Left renal pelvis (tissue), 4 donors: Measurements from ENCODE around the gene CCL27. TPM values are rescaled to one million over a fixed set of nuclear protein-coding genes. Genes with fewer than 3 reads are reported as not detected.
A peak's percentile ranks its signal among the peaks of the same experiment; 100 is the strongest.

Experiments
- DNase-seq, 4 donors: peaks; one replicate each; pipeline ENCODE4 v3.0.0-alpha.2; 2013; ENCODE audit warnings: low read depth in 4 of 4, low spot score in 3 of 4
- polyA plus RNA-seq, 4 donors: library from polyadenylated mRNA; unstranded; fragments of 120-200 nt; gene quantifications; one replicate each; pipeline ENCODE4 v1.2.1, GENCODE V29; 2013; ENCODE audit not compliant: insufficient read length in 4 of 4

CCL27 gene
- polyA plus RNA-seq, 4 donors: 0.59 to 1.1 (median 0.76) TPM

GRCh38 chr9:34685591-34685990 lies 23.1 kb upstream of the CCL27 start:
- DNase-seq: no peak

GRCh38 chr9:34684816-34685215 lies 22.4 kb upstream of the CCL27 start:
- no peak for DNase-seq

- DNase-seq: no peak
These were observed 21.7 kb upstream of the CCL27 start for GRCh38 chr9:34684145-34684544.

GRCh38 chr9:34675869-34676268 lies 13.4 kb upstream of the CCL27 start:
- DNase-seq: no peak

GRCh38 chr9:34675048-34675714 lies 12.7 kb upstream of the CCL27 start:
- DNase-seq: peak in 1 of 4 donors; percentile 36

- no peak for DNase-seq
These were observed 12.0 kb upstream of the CCL27 start for GRCh38 chr9:34674440-34674839.

- no peak for DNase-seq
These were observed 8.8 kb upstream of the CCL27 start for GRCh38 chr9:34671307-34671706.

- no peak for DNase-seq
These were observed 7.5 kb upstream of the CCL27 start for GRCh38 chr9:34669809-34670562.

GRCh38 chr9:34665381-34666250 lies 3.2 kb upstream of the CCL27 start:
- peak; percentile 82 to 93 (median 88) for DNase-seq

- DNase-seq: no peak
These were observed 2.6 kb upstream of the CCL27 start for GRCh38 chr9:34665067-34665380.

GRCh38 chr9:34664281-34665066 lies 2.0 kb upstream of the CCL27 start:
- DNase-seq: peak in 1 of 4 donors; percentile 39

- DNase-seq: no peak
These were observed 797 bp upstream of the CCL27 start for GRCh38 chr9:34663303-34663605.

GRCh38 chr9:34659592-34660253 lies 2.7 kb downstream of the CCL27 start:
- no peak for DNase-seq

- no peak for DNase-seq
These were observed 4.0 kb downstream of the CCL27 start for GRCh38 chr9:34658461-34658860.

GRCh38 chr9:34656992-34657391 lies 5.5 kb downstream of the CCL27 start:
- no peak for DNase-seq

GRCh38 chr9:34655394-34655793 lies 7.1 kb downstream of the CCL27 start:
- DNase-seq: no peak

GRCh38 chr9:34654323-34655051 lies 8.0 kb downstream of the CCL27 start:
- no peak for DNase-seq

GRCh38 chr9:34653151-34654072 lies 9.0 kb downstream of the CCL27 start:
- DNase-seq: no peak

- no peak for DNase-seq
These were observed 9.9 kb downstream of the CCL27 start for GRCh38 chr9:34652602-34653000.
